H1 (cell line): ENCODE results near the gene GNGT2. TPM values are rescaled to one million over a fixed set of nuclear protein-coding genes. Genes with fewer than 3 reads are reported as not detected.

Source experiments
- CTCF ChIA-PET: fragments of 300-600 bp; sonication (Branson Sonifier 250); formaldehyde crosslinking; loops from one replicate; lab custom pipeline; 2021; ENCODE audit not compliant: partially characterized antibody; lab: Charles Lee
- POLR2A ChIA-PET: fragments of 300-600 bp; sonication (Branson Sonifier 250); formaldehyde crosslinking; loops from one replicate; lab custom pipeline; 2021; ENCODE audit warnings: inconsistent platforms; ENCODE audit not compliant: partially characterized antibody; lab: Charles Lee
- DNase-seq, 2 experiments: peaks; one replicate each; pipeline versions ENCODE4 v3.0.0 to v3.0.0-alpha.2; 2010 to 2022; ENCODE audit warnings: low spot score in 2 of 2, low read depth in 1 of 2, mixed read lengths in 1 of 2
- FAIRE-seq: peaks from 2 replicates; lab custom pipeline; 2011; peaks lifted over from hg19 to GRCh38; lab: Jason Lieb, UNC
- H2AFZ ChIP-seq: 2 replicates; pipeline ENCODE4 v1.8.1; 2012; ENCODE audit warnings: low read length, inconsistent platforms
- H2AK5ac ChIP-seq: 2 replicates; pipeline ENCODE4 v1.6.1; 2013; ENCODE audit warnings: low read depth, low read length
- H2BK120ac ChIP-seq: replicated peaks from 2 replicates; pipeline ENCODE3; 2013; ENCODE audit warnings: low read depth, low read length, inconsistent platforms
- H2BK12ac ChIP-seq: 2 replicates; pipeline ENCODE4 v1.6.1; 2013; ENCODE audit warnings: low read depth, low read length
- H2BK15ac ChIP-seq: 2 replicates; pipeline ENCODE4 v1.6.1; 2013; ENCODE audit warnings: low read length
- H2BK20ac ChIP-seq: 2 replicates; pipeline ENCODE4 v1.6.1; 2013; ENCODE audit warnings: low read length
- H2BK5ac ChIP-seq: 2 replicates; pipeline ENCODE4 v1.6.1; 2013; ENCODE audit warnings: low read depth, low read length
- H3K14ac ChIP-seq: 2 replicates; pipeline ENCODE4 v1.6.1; 2013; ENCODE audit warnings: inconsistent platforms; ENCODE audit not compliant: insufficient read length
- H3K18ac ChIP-seq: 2 replicates; pipeline ENCODE4 v1.6.1; 2013; ENCODE audit warnings: low read length; ENCODE audit errors: extremely low read depth
- H3K23ac ChIP-seq: 2 replicates; pipeline ENCODE4 v1.6.1; 2013; ENCODE audit warnings: inconsistent platforms; ENCODE audit not compliant: insufficient read length
- H3K23me2 ChIP-seq: 2 replicates; pipeline ENCODE4 v1.6.1; 2013; ENCODE audit warnings: low read depth, low read length
- H3K27ac ChIP-seq: 2 replicates; pipeline ENCODE4 v1.6.1; 2011; ENCODE audit warnings: low read depth, low read length, inconsistent platforms
- H3K27me3 ChIP-seq, 4 experiments: replicated peaks in 1 of 4; 1 replicate in 1 of 4; 2 replicates in 3 of 4; pipeline versions ENCODE4 v1.6.1 to v1.8.1; 2011 to 2013; ENCODE audit warnings: low read length in 3 of 4, mild to moderate bottlenecking in 3 of 4, inconsistent platforms in 2 of 4, mixed read lengths in 2 of 4, moderate library complexity in 1 of 4; ENCODE audit not compliant: control insufficient read depth in 3 of 4, insufficient read depth in 3 of 4; ENCODE audit errors: extremely low read depth in 1 of 4
- H3K36me3 ChIP-seq, 4 experiments: 2 replicates each; pipeline versions ENCODE4 v1.6.1 to v1.8.1; 2011 to 2013; ENCODE audit warnings: mild to moderate bottlenecking in 4 of 4, low read length in 3 of 4, moderate library complexity in 2 of 4, control low read depth in 1 of 4, inconsistent platforms in 1 of 4; ENCODE audit not compliant: insufficient read depth in 4 of 4, control insufficient read depth in 2 of 4
- H3K4ac ChIP-seq: replicated peaks from 2 replicates; pipeline ENCODE3; 2013; ENCODE audit warnings: low read length, low read depth, mixed read lengths, inconsistent platforms; ENCODE audit not compliant: insufficient read length
- H3K4me1 ChIP-seq, 4 experiments: replicated peaks in 1 of 4; 1 replicate in 1 of 4; 2 replicates in 3 of 4; pipeline versions ENCODE4 v1.6.1 to v1.8.1; 2011 to 2013; ENCODE audit warnings: low read length in 3 of 4, inconsistent platforms in 2 of 4, mixed read lengths in 1 of 4; ENCODE audit not compliant: insufficient read depth in 4 of 4, control insufficient read depth in 3 of 4
- H3K4me2 ChIP-seq, 2 experiments: 2 replicates each; pipeline versions ENCODE4 v1.6.1 to v1.8.1; 2011 to 2013; ENCODE audit warnings: low read depth in 2 of 2, low read length in 2 of 2, control low read depth in 1 of 2, inconsistent platforms in 1 of 2, mild to moderate bottlenecking in 1 of 2; ENCODE audit not compliant: insufficient read depth in 1 of 2
- H3K4me3 ChIP-seq, 4 experiments: fragments of 200-600, 300-600 bp in 1 of 4; sonication (generic), shearing (Covaris generic), sonication (Bioruptor Twin) in 1 of 4; 2 replicates each; pipeline versions ENCODE4 v1.5.1 to v1.8.1; 2011 to 2016; ENCODE audit warnings: low read length in 4 of 4, low read depth in 3 of 4, control low read depth in 2 of 4, inconsistent platforms in 2 of 4, mild to moderate bottlenecking in 2 of 4, mixed read lengths in 1 of 4, moderate library complexity in 1 of 4; ENCODE audit not compliant: insufficient read depth in 2 of 4; ENCODE audit errors: extremely low read depth in 1 of 4
- H3K56ac ChIP-seq: replicated peaks from 2 replicates; pipeline ENCODE3; 2013; ENCODE audit warnings: low read depth, mild to moderate bottlenecking, mixed read lengths, low read length, inconsistent platforms; ENCODE audit not compliant: insufficient read length
- H3K79me1 ChIP-seq: 2 replicates; pipeline ENCODE4 v1.6.1; 2013; ENCODE audit warnings: low read depth, low read length, control low read depth
- H3K79me2 ChIP-seq, 2 experiments: 2 replicates each; pipeline versions ENCODE4 v1.6.1 to v1.8.1; 2012 to 2013; ENCODE audit warnings: low read length in 2 of 2, mild to moderate bottlenecking in 2 of 2, inconsistent platforms in 1 of 2; ENCODE audit not compliant: insufficient read depth in 2 of 2, control insufficient read depth in 1 of 2
- H3K9ac ChIP-seq, 4 experiments: replicated peaks in 1 of 4; 1 replicate in 1 of 4; 2 replicates in 3 of 4; pipeline versions ENCODE4 v1.6.1 to v1.8.1; 2011 to 2013; ENCODE audit warnings: low read depth in 3 of 4, low read length in 3 of 4, control low read depth in 2 of 4, mild to moderate bottlenecking in 2 of 4, moderate library complexity in 2 of 4, inconsistent platforms in 1 of 4; ENCODE audit errors: extremely low read depth in 1 of 4
- H3K9me3 ChIP-seq, 2 experiments: 2 replicates each; pipeline versions ENCODE4 v1.6.1 to v1.8.1; 2012 to 2013; ENCODE audit warnings: mild to moderate bottlenecking in 2 of 2, moderate library complexity in 2 of 2, control low read depth in 1 of 2, inconsistent platforms in 1 of 2, low read depth in 1 of 2, low read length in 1 of 2, mixed read lengths in 1 of 2; ENCODE audit not compliant: insufficient read depth in 2 of 2
- H4K20me1 ChIP-seq, 2 experiments: replicated peaks in 1 of 2; 2 replicates each; pipeline versions ENCODE3 to v1.8.1; 2011 to 2013; ENCODE audit warnings: inconsistent platforms in 2 of 2, low read length in 2 of 2, mild to moderate bottlenecking in 1 of 2; ENCODE audit not compliant: insufficient read depth in 2 of 2, control insufficient read depth in 1 of 2
- H4K5ac ChIP-seq: 2 replicates; pipeline ENCODE4 v1.6.1; 2013; ENCODE audit warnings: low read length, low read depth, mixed read lengths, inconsistent platforms; ENCODE audit not compliant: insufficient read length
- H4K8ac ChIP-seq: 2 replicates; pipeline ENCODE4 v1.8.0; 2013; ENCODE audit warnings: mild to moderate bottlenecking, moderate library complexity, low read length, inconsistent platforms; ENCODE audit not compliant: insufficient read depth; ENCODE audit errors: extremely low read depth
- H4K91ac ChIP-seq: replicated peaks from 2 replicates; pipeline ENCODE3; 2013; ENCODE audit warnings: low read length, mixed read lengths, inconsistent platforms; ENCODE audit not compliant: insufficient read length
- SIN3A ChIP-seq, 2 experiments: IDR thresholded peaks in 1 of 2; conservative IDR thresholded peaks in 1 of 2; 2 replicates each; pipeline ENCODE4 v1.6.1; 2011 to 2012; ENCODE audit warnings: low read length in 2 of 2, improper control_type of control experiment in 1 of 2, low read depth in 1 of 2, mild to moderate bottlenecking in 1 of 2
- WGBS, 2 experiments: shearing (Covaris generic) in 1 of 2; methylation state at CpG; one replicate each; pipeline versions ENCODE4 v1.1.6 to v1.1.7; 2013 to 2015; ENCODE audit warnings: low lambda C conversion rate in 2 of 2, mixed read lengths in 2 of 2, inconsistent platforms in 1 of 2, low coverage in 1 of 2, missing lambda C conversion rate in 1 of 2; ENCODE audit not compliant: insufficient replicate concordance in 2 of 2, insufficient coverage in 1 of 2, insufficient read length in 1 of 2; ENCODE audit errors: extremely low coverage in 1 of 2, missing lambda C conversion rate in 1 of 2; 5-methylcytosine and 5-hydroxymethylcytosine counted together
- polyA plus RNA-seq, 7 experiments: library from polyadenylated mRNA; depleted of rRNA in 3 of 7; stranded (reverse) in 5 of 7; unstranded in 2 of 7; fragments of >200 nt in 5 of 7; fragments of 200-250 nt in 2 of 7; gene quantifications; 1 replicate in 5 of 7; 2 replicates in 1 of 7; 4 replicates in 1 of 7; pipeline versions ENCODE4 v1.2.1 to v1.2.3, GENCODE V29; 2011 to 2013; ENCODE audit warnings: missing spikeins in 2 of 7, mixed read lengths in 2 of 7
- total RNA-seq: library from RNA; stranded (reverse); fragmentation: NEBNext Ultra II Directional; extraction: Animal tissue kit (Norgen Biotek cat#: 25700); gene quantifications from 2 replicates; pipeline ENCODE4 v1.2.1, GENCODE V29; 2021

Gene GNGT2
- total and polyA plus RNA-seq, 2 of the 8 experiments (the other 6 are each of a cell fraction or from before 2014, with no cell fraction given): 1.3 to 1.4 TPM

- FAIRE-seq: no peak
Observed at GRCh38 chr17:49219987-49220386, 9.6 kb upstream of the GNGT2 start.

More at GRCh38 chr17:49219987-49220386, 9.6 kb upstream of the GNGT2 start:
- ChIA-PET POLR2A (no interaction called here), CTCF (interaction anchor here (1.6 to 2.2 kb wide), 2 partner anchors 16 to 36 kb away, joined by 3 to 5 read pairs; no protein-coding TSS in a partner anchor)
- Histone ChIP-seq H2BK20ac (no peak overlapping the region), H2BK12ac (no peak overlapping the region), H3K79me2 (no peaks in the 10 kb centered on the region), H3K4ac (no peak overlapping the region), H4K5ac (no peak overlapping the region), H3K23me2 (peaks cover 15% of the 10 kb centered on the region; the same call in 1 of the 2 replicates), H2BK5ac (no peak overlapping the region), H3K79me1 (no peaks in the 10 kb centered on the region), H4K20me1 (peaks cover 0 to 3% of the 10 kb centered on the region in 2 experiments), H3K4me2 (no peak overlapping the region; a peak in 1 of 4 replicates), H3K14ac (no peak overlapping the region), H3K36me3 (no peaks in the 10 kb centered on the region), H2BK120ac (no peak overlapping the region), H2AFZ (no peak overlapping the region), H3K27me3 (peaks cover 10 to 31% (median 24%) of the 10 kb centered on the region in 4 experiments), H3K4me1 (peaks cover 0 to 13% (median 8%) of the 10 kb centered on the region in 4 experiments; a peak in 5 of 7 replicates), H3K9me3 (no peaks in the 10 kb centered on the region), H4K8ac (peak overlapping the region; percentile 11; the same call in 1 of the 2 replicates), H2BK15ac (no peak overlapping the region), H3K4me3 (no peak overlapping the region), H3K18ac (no peak overlapping the region), H4K91ac (no peak overlapping the region), H3K9ac (no peak overlapping the region), H3K27ac (no peak overlapping the region), H3K56ac (no peak overlapping the region), H3K23ac (no peak overlapping the region), H2AK5ac (no peak overlapping the region)
- DNase-seq: no peak
- WGBS, 2 experiments: 40% methylated on average over 3 of the region's 15 CpGs; no CpG with 5 or more reads in 1 of the 2 experiments
- no peak for TF ChIP-seq SIN3A (conservative IDR thresholded peaks at IDR 0.05 in 1 of 2, IDR thresholded peaks at IDR 0.05 in 1 of 2; ENCODE audit: low read depth in 1 of 2, low read length in 2 of 2)
